A549 treated with CpdA at 1 μM for 4 hours (cell line): ENCODE measurements around the gene VEZT. TPM values are rescaled to one million over a fixed set of nuclear protein-coding genes. Genes with fewer than 3 reads are reported as not detected.

Experiments used
- total RNA-seq: library from RNA; stranded (reverse); fragments of 200-300 nt; extraction: Qiagen RNA extraction; gene quantifications from 5 replicates; pipeline ENCODE4 v1.2.3, GENCODE V29; 2022; ENCODE audit warnings: low read depth

The VEZT gene, protein sequence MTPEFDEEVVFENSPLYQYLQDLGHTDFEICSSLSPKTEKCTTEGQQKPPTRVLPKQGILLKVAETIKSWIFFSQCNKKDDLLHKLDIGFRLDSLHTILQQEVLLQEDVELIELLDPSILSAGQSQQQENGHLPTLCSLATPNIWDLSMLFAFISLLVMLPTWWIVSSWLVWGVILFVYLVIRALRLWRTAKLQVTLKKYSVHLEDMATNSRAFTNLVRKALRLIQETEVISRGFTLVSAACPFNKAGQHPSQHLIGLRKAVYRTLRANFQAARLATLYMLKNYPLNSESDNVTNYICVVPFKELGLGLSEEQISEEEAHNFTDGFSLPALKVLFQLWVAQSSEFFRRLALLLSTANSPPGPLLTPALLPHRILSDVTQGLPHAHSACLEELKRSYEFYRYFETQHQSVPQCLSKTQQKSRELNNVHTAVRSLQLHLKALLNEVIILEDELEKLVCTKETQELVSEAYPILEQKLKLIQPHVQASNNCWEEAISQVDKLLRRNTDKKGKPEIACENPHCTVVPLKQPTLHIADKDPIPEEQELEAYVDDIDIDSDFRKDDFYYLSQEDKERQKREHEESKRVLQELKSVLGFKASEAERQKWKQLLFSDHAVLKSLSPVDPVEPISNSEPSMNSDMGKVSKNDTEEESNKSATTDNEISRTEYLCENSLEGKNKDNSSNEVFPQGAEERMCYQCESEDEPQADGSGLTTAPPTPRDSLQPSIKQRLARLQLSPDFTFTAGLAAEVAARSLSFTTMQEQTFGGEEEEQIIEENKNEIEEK
- 57.9 to 88.1 TPM (median 64.8 TPM) in 5 replicates for total RNA-seq

DNA sequence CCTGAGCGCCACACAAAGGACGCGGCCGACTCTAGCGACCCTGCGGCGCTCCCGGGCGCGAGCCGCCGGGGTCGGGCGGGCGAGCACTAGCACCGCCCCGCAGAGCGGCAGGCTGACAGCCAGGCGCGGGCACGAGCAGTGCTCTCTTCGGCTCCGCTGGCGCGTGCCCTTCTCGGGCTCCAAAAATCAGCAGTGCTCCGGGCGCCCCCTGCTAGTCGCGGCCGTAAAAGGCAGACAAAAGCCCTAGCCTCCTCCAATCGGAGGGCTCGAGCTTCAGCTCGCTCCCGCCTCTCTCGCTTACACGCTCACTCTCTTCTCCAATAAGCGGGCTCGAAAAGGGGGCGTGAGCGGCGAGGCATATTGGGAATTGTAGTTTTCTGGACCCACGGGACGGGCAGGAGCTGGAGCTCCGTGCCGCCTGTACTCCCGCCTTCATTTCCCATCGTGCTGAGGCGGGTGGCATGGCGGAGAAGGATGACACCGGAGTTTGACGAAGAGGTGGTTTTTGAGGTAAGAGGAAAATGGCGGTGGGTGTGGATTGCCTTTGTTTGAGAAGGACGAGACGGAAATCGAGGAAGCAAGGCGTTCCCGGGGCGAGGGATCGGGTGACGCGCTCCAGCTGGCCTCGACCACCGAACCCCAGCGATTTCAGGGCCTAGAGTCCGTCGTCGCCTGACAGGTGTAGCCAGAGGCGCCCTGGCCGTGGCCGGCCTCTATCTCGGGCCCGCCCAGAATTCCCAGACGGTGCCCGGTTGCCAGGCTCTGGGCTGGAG is at the start of gene VEZT, which contains the start of gene FGD6:
VEZT (plus strand) TSS at position 431 of the 773 bp plus-strand sequence; CDS start at position 475, 44 bp downstream.
FGD6 (minus strand) TSS at position 91 of the 773 bp plus-strand sequence. CDS start 227 bp downstream, outside the sequence.

Other genes starting within 250 kb of the VEZT start
- 131 to 149 TPM (median 136 TPM) in 5 replicates for gene NDUFA12, start 214.1 kb upstream of the VEZT start, total RNA-seq
- gene NR2C1, start 144.2 kb upstream of the VEZT start, total RNA-seq: 24.2 to 27.2 TPM (median 26.4 TPM) in 5 replicates
- 14.9 to 18.7 TPM (median 16.4 TPM) in 5 replicates for gene FGD6, start 340 bp upstream of the VEZT start, total RNA-seq